ENCODE measurements around the gene TBL2.

Gene TBL2

GRCh38 chr7:73599151-73599882 lies 20.9 kb upstream of the TBL2 start:
- H3K79me2 ChIP-seq (ENCODE audit: low read length) = no peaks in the 10 kb centered on the region
- no peak for DNase-seq
- H3K9me2 ChIP-seq (replicated peaks; ENCODE audit: insufficient read depth, low read length) = no peaks in the 10 kb centered on the region
- H4K20me1 ChIP-seq (ENCODE audit: insufficient read depth, low read length) = no peaks in the 10 kb centered on the region
- no peak overlapping the region for H3K4me3 ChIP-seq (ENCODE audit: low read length)
- no peaks in the 10 kb centered on the region for H3K36me3 ChIP-seq (replicated peaks; ENCODE audit: insufficient read depth, low read length)
- no peak overlapping the region for H3K4me2 ChIP-seq (ENCODE audit: low read depth, low read length)
- H3K27ac ChIP-seq (ENCODE audit: low read length) = no peak overlapping the region
- no peaks in the 10 kb centered on the region for H3F3A ChIP-seq (ENCODE audit: insufficient read depth, low read length)
- no peaks in the 10 kb centered on the region for H3K4me1 ChIP-seq (ENCODE audit: low read length)
- TF ChIP-seq EZH2phosphoT487 (IDR thresholded peaks at IDR 0.05; ENCODE audit: low read length) (no peak), EZH2 (optimal IDR thresholded peaks at IDR 0.05; ENCODE audit: low read depth, low read length) (no peak)
- TF ChIP-seq, protein P1, sequence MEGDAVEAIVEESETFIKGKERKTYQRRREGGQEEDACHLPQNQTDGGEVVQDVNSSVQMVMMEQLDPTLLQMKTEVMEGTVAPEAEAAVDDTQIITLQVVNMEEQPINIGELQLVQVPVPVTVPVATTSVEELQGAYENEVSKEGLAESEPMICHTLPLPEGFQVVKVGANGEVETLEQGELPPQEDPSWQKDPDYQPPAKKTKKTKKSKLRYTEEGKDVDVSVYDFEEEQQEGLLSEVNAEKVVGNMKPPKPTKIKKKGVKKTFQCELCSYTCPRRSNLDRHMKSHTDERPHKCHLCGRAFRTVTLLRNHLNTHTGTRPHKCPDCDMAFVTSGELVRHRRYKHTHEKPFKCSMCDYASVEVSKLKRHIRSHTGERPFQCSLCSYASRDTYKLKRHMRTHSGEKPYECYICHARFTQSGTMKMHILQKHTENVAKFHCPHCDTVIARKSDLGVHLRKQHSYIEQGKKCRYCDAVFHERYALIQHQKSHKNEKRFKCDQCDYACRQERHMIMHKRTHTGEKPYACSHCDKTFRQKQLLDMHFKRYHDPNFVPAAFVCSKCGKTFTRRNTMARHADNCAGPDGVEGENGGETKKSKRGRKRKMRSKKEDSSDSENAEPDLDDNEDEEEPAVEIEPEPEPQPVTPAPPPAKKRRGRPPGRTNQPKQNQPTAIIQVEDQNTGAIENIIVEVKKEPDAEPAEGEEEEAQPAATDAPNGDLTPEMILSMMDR (IDR thresholded peaks at IDR 0.05; ENCODE audit: low read length) = no peak
- H2AFZ ChIP-seq (ENCODE audit: low read length) = no peak overlapping the region
- no peak overlapping the region for H3K9ac ChIP-seq (ENCODE audit: low read length)
- peaks cover 42% of the 10 kb centered on the region for H3K27me3 ChIP-seq (replicated peaks; ENCODE audit: insufficient read depth, low read length)
- H3K9me3 ChIP-seq (replicated peaks; ENCODE audit: insufficient read depth, low read length) = no peaks in the 10 kb centered on the region

- DNase-seq = no peak
- Histone ChIP-seq H3K4me2 (ENCODE audit: low read depth, low read length) (no peak overlapping the region), H3K4me3 (ENCODE audit: low read length) (no peak overlapping the region), H3K9me3 (replicated peaks; ENCODE audit: insufficient read depth, low read length) (no peaks in the 10 kb centered on the region), H3K27me3 (replicated peaks; ENCODE audit: insufficient read depth, low read length) (peaks cover 39% of the 10 kb centered on the region), H3K27ac (ENCODE audit: low read length) (no peak overlapping the region), H3K4me1 (ENCODE audit: low read length) (no peaks in the 10 kb centered on the region), H2AFZ (ENCODE audit: low read length) (no peak overlapping the region), H3K9me2 (replicated peaks; ENCODE audit: insufficient read depth, low read length) (no peaks in the 10 kb centered on the region), H4K20me1 (ENCODE audit: insufficient read depth, low read length) (no peaks in the 10 kb centered on the region), H3K79me2 (ENCODE audit: low read length) (no peaks in the 10 kb centered on the region), H3K36me3 (replicated peaks; ENCODE audit: insufficient read depth, low read length) (no peaks in the 10 kb centered on the region), H3F3A (ENCODE audit: insufficient read depth, low read length) (no peaks in the 10 kb centered on the region), H3K9ac (ENCODE audit: low read length) (no peak overlapping the region)
- TF ChIP-seq, protein P1 (IDR thresholded peaks at IDR 0.05; ENCODE audit: low read length) = no peak
- TF ChIP-seq EZH2 (optimal IDR thresholded peaks at IDR 0.05; ENCODE audit: low read depth, low read length) (no peak), EZH2phosphoT487 (IDR thresholded peaks at IDR 0.05; ENCODE audit: low read length) (no peak)
Observed at GRCh38 chr7:73597978-73598782, 19.8 kb upstream of the TBL2 start.

DNA sequence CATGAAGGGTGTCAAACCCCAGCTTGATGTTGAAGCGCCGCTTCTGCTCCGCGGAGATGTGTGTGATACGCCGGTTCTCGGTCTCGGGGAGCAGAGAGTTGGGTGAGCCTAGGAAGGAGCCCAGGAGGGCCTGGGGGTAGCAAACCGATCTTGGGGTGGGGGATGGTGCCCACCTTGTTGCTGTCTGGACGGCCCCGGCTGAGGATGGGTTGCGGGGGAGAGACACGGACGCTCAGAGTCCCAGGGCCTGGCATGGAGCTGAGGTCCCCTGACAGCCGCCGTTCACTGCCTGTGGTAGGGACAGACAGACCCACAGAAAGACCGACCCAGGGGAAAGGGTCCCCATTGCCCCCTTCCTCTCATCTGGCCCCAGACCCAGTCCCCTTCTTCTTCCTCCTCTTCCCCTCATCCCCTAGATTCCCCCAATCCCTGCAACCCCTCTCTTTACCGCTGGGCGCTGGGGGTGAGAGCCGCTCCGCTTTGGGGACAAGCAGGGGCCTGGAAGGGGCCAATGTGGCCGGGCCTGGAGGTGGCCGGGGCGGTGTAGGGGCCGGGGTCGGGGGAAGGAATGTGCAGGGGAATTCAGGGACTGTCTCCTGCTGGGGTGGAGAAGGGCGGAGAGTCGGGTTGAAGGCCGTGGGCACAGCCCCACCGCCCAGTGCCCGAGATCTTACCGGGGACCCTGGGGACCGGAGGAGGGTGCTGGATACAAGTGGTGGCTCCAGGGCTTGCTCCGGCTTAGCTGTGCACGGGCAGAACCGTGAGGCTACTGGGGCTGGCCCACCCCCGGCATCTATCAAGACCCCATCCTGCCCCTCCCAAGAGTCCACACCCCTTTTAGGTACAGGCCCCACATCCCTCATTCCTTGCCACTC lies 18.0 kb upstream of the TBL2 start:
- no peak for DNase-seq
- no peak overlapping the region for H2AFZ ChIP-seq (ENCODE audit: low read length)
- peaks cover 36% of the 10 kb centered on the region for H3K27me3 ChIP-seq (replicated peaks; ENCODE audit: insufficient read depth, low read length)
- H3F3A ChIP-seq (ENCODE audit: insufficient read depth, low read length) = no peaks in the 10 kb centered on the region
- H3K36me3 ChIP-seq (replicated peaks; ENCODE audit: insufficient read depth, low read length) = no peaks in the 10 kb centered on the region
- H3K4me2 ChIP-seq (ENCODE audit: low read depth, low read length) = no peak overlapping the region
- H3K9me2 ChIP-seq (replicated peaks; ENCODE audit: insufficient read depth, low read length) = no peaks in the 10 kb centered on the region
- no peak overlapping the region for H3K4me3 ChIP-seq (ENCODE audit: low read length)
- H3K9ac ChIP-seq (ENCODE audit: low read length) = no peak overlapping the region
- H3K4me1 ChIP-seq (ENCODE audit: low read length) = no peaks in the 10 kb centered on the region
- TF ChIP-seq EZH2 (optimal IDR thresholded peaks at IDR 0.05; ENCODE audit: low read depth, low read length) (no peak), EZH2phosphoT487 (IDR thresholded peaks at IDR 0.05; ENCODE audit: low read length) (no peak)
- H3K9me3 ChIP-seq (replicated peaks; ENCODE audit: insufficient read depth, low read length) = no peaks in the 10 kb centered on the region
- no peak overlapping the region for H3K27ac ChIP-seq (ENCODE audit: low read length)
- no peaks in the 10 kb centered on the region for H4K20me1 ChIP-seq (ENCODE audit: insufficient read depth, low read length)
- H3K79me2 ChIP-seq (ENCODE audit: low read length) = no peaks in the 10 kb centered on the region

All from MM.1S (cell line).